ENCODE data around the gene EFNB1.

The EFNB1 gene

DNA sequence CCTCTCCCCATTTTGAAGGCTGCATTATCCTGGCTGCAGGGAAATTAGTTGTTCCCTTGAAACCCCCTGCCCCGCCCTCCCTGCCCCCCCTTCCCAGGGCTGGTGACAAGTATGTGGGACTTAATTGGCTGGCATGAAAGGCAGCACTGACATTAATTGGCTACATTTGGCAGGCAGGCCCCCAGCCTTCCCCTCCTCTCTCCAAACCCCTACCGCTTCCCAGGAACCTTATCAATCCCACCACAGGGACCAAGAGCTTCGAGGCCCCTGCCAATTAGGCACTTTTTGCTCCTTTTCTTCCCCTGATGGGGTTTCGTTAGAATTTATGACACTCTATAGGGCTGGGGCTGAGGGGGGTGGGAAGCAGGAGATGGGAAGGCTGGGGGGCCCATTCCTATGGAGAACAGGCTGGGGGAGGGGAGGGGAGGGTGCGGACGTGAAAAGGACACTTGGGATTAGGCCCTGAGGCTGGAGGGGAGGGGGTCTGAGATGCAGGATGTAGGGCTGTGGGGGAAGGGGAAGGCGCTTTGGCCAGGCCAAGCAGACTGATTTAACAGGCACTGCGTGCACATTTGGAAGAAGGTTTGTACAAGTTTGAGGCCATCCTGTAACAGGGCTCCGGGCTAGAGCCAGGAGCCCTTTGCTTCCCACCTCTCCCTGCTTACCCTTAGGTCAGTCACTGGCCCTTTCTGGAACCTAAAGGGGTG lies 52.2 kb downstream of the EFNB1 start:
- no peak for DNase-seq (ENCODE audit: extremely low read depth in 1 of 2, low read depth in 1 of 2)

DNA sequence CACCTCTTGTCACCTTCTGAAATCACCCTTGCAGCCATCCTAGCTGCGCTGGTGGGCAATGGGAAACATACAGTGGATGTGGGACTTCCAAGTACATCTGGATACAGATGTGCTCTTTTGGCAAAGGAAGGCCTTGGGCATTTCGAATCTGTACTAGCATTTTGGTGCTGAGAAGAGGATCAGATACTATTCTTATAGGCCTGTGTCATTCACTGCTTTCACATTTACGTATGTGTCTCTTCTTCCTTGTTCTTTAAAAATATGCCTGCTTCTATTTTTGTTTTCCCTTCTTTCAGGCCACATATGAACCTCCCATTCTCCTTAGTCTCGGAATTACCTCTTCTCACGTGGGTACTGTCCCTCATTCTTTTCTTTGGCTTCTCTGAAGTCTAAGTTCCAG lies 53.1 kb downstream of the EFNB1 start:
- DNase-seq (ENCODE audit: extremely low read depth in 1 of 2, low read depth in 1 of 2): no peak

DNA sequence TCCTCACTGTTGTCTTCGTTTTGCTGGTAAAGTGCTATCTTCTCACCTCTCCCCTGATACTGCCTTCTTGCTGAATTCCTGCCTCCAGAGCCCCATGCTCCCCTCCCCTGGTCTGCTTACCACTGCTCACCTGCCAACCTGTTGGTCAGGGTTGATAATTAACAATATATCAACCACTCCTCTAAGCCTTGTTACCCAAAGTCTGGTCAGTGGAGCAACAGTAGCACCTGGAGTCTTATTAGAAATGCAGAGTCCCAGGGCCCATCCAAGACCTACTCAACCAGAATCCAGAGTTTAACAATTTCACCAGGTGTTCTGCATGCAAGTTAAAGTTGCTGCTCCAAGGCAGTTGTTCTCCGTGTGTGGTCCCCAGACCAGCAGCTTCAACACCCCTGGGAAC lies 55.0 kb downstream of the EFNB1 start:
- no peak for DNase-seq (ENCODE audit: extremely low read depth in 1 of 2, low read depth in 1 of 2)

DNA sequence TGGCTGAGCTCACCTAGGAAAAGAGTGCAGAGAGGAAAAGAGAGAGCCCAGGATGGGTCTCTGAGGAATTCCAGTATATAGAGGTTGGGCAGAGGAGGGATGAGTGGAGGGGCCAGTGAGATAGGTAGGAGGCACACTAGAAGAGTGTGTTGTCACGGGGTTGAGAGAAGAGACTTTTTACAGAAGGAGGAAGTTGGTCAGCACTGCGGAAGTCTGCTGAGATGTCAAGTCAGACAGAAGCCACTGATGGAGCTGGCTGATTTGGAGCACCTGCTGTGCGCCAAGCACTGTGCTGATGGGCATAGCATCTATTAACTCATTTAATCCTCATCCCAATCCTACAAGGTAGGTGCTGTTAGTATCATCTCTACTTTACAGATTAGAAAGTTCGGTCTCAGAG lies 60.4 kb downstream of the EFNB1 start:
- DNase-seq (ENCODE audit: extremely low read depth in 1 of 2, low read depth in 1 of 2): no peak

All from activated CD8-positive, alpha-beta memory T cell treated with anti-CD3 and anti-CD28 coated beads for 1 hour (primary cell).